ENCODE results near the gene SLX9. TPM values are rescaled to one million over a fixed set of nuclear protein-coding genes. Genes with fewer than 3 reads are reported as not detected.
A peak's percentile ranks its signal among the peaks of the same experiment; 100 is the strongest.

Gene SLX9
- total and polyA plus RNA-seq, 9 donors = 5.6 to 24.1 (median 16.6) TPM

- intact Hi-C loops (cut with DNase I) = no loop called here
- DNase-seq = peak; percentile 7 to 35 (median 22)
- Histone ChIP-seq H3K36me3 (no peaks in the 10 kb centered on the region), H3K27ac (no peak overlapping the region), H3K9me3 (no peaks in the 10 kb centered on the region), H3K4me1 (ENCODE audit: insufficient read depth) (peaks cover 2% of the 10 kb centered on the region), H3K27me3 (no peaks in the 10 kb centered on the region), H3K4me3 (no peak overlapping the region)
- 40 to 59% (median 45%) methylated on average over 11 to 15 of the region's 15 CpGs for WGBS, 3 donors
- TF ChIP-seq, protein P1, sequence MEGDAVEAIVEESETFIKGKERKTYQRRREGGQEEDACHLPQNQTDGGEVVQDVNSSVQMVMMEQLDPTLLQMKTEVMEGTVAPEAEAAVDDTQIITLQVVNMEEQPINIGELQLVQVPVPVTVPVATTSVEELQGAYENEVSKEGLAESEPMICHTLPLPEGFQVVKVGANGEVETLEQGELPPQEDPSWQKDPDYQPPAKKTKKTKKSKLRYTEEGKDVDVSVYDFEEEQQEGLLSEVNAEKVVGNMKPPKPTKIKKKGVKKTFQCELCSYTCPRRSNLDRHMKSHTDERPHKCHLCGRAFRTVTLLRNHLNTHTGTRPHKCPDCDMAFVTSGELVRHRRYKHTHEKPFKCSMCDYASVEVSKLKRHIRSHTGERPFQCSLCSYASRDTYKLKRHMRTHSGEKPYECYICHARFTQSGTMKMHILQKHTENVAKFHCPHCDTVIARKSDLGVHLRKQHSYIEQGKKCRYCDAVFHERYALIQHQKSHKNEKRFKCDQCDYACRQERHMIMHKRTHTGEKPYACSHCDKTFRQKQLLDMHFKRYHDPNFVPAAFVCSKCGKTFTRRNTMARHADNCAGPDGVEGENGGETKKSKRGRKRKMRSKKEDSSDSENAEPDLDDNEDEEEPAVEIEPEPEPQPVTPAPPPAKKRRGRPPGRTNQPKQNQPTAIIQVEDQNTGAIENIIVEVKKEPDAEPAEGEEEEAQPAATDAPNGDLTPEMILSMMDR (IDR thresholded peaks at IDR 0.05) = no peak
- TF ChIP-seq POLR2A (IDR thresholded peaks at IDR 0.05) (no peak), EP300 (IDR thresholded peaks at IDR 0.05) (no peak)
These were observed 76.7 kb downstream of the SLX9 start for GRCh38 chr21:45016406-45017038.

GRCh38 chr21:45017039-45017960 lies 77.5 kb downstream of the SLX9 start:
- no peak overlapping the region for H3K4me3 ChIP-seq
- no peaks in the 10 kb centered on the region for H3K36me3 ChIP-seq
- intact Hi-C loops (cut with DNase I) = no loop called here
- no peak overlapping the region for H3K27ac ChIP-seq
- DNase-seq = peak in 1 of 5 donors; percentile 8
- 83 to 89% (median 83%) methylated on average over 15 of the region's 15 CpGs for whole genome bisulfite sequencing, 3 donors
- no peaks in the 10 kb centered on the region for H3K27me3 ChIP-seq
- H3K9me3 ChIP-seq = no peaks in the 10 kb centered on the region
- H3K4me1 ChIP-seq (ENCODE audit: insufficient read depth) = peaks cover 2% of the 10 kb centered on the region
- TF ChIP-seq, protein P1 (IDR thresholded peaks at IDR 0.05) = no peak
- TF ChIP-seq EP300 (IDR thresholded peaks at IDR 0.05) (no peak), POLR2A (IDR thresholded peaks at IDR 0.05) (no peak)

GRCh38 chr21:45018131-45019075 lies 78.6 kb downstream of the SLX9 start:
- Histone ChIP-seq H3K4me3 (peak overlapping the region; percentile 34), H3K4me1 (ENCODE audit: insufficient read depth) (peaks cover 2% of the 10 kb centered on the region), H3K36me3 (no peaks in the 10 kb centered on the region), H3K27ac (no peak overlapping the region), H3K9me3 (no peaks in the 10 kb centered on the region), H3K27me3 (no peaks in the 10 kb centered on the region)
- intact Hi-C loops (cut with DNase I) = no loop called here
- 13 to 23% (median 18%) methylated on average over 55 to 96 of the region's 101 CpGs for WGBS, 3 donors
- peak; percentile 6 to 42 (median 22) for DNase-seq
- TF ChIP-seq, protein P1 (IDR thresholded peaks at IDR 0.05) = no peak
- no peak for TF ChIP-seq EP300 (IDR thresholded peaks at IDR 0.05)
- TF ChIP-seq POLR2A (IDR thresholded peaks at IDR 0.05) = no peak
